Keratinocyte (primary cell): ENCODE data around the gene BACE1-AS.

Experiments
- CTCF ChIP-seq, 3 experiments: IDR thresholded peaks in 1 of 3; conservative IDR thresholded peaks in 1 of 3; optimal IDR thresholded peaks in 1 of 3; 2 replicates in 2 of 3; 3 replicates in 1 of 3; pipeline versions ENCODE3 to v1.5.1; 2011; ENCODE audit warnings: low read length in 3 of 3, mild to moderate bottlenecking in 3 of 3, moderate library complexity in 2 of 3, control low read depth in 1 of 3, inconsistent platforms in 1 of 3; ENCODE audit not compliant: insufficient read depth in 2 of 3; ENCODE audit errors: extremely low read depth in 1 of 3
- EZH2 ChIP-seq: IDR thresholded peaks from one replicate; pipeline ENCODE4 v1.6.1; 2012; ENCODE audit warnings: inconsistent platforms, mild to moderate bottlenecking, low read length, moderate library complexity

DNA sequence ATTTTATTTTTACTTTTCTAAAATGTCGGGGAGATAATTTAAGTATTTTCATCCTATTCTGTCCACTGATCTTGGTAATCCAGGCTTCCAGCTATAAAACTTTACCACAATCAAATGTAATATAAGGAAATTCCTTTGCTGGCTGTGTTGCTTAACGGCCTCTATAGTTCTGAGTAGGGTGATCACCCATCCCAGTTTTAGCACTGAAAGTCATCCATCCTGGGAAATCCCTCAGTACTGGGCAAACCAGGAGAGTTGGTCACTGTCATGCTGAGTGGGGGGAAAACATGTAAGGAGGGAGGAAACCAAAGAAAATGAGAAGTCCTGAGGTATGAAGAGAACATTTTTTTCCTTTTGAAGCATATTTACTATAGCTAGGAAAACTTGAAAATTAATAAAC lies 12.8 kb upstream of the BACE1-AS start:
- TF ChIP-seq CTCF (optimal IDR thresholded peaks at IDR 0.05 in 1 of 3, IDR thresholded peaks at IDR 0.05 in 1 of 3, conservative IDR thresholded peaks at IDR 0.05 in 1 of 3; ENCODE audit: extremely low read depth in 1 of 3, insufficient read depth in 2 of 3, low read length in 3 of 3) (no peak), EZH2 (no peak)
